Sigmoid colon (tissue), 7 donors: ENCODE measurements around the gene FMNL2. TPM values are rescaled to one million over a fixed set of nuclear protein-coding genes. Genes with fewer than 3 reads are reported as not detected.

ENCODE experiments used
- DNase-seq: peaks from one replicate; pipeline ENCODE4 v3.0.0-alpha.2; 2019
- H3K27ac ChIP-seq, 4 donors: fragments of 200-600 bp; sonication (generic); one replicate each; pipeline ENCODE4 v1.5.1; 2016 to 2019; ENCODE audit warnings: mild to moderate bottlenecking in 1 of 4
- H3K27me3 ChIP-seq, 3 donors: fragments of 200-600 bp; sonication (generic); one replicate each; pipeline ENCODE4 v1.5.1; 2019; ENCODE audit warnings: mild to moderate bottlenecking in 1 of 3
- H3K36me3 ChIP-seq, 4 donors: fragments of 200-600 bp; sonication (generic); one replicate each; pipeline ENCODE4 v1.5.1; 2016 to 2019
- H3K4me1 ChIP-seq, 4 donors: fragments of 200-600 bp; sonication (generic); one replicate each; pipeline ENCODE4 v1.5.1; 2017 to 2019
- H3K4me3 ChIP-seq, 4 donors: fragments of 200-600 bp; sonication (generic); one replicate each; pipeline ENCODE4 v1.5.1; 2017 to 2019; ENCODE audit warnings: mild to moderate bottlenecking in 2 of 4, moderate library complexity in 1 of 4
- H3K9me3 ChIP-seq, 4 donors: fragments of 200-600 bp in 3 of 4; sonication (generic) in 3 of 4; one replicate each; pipeline versions ENCODE4 v1.5.1 to v1.6.1; 2013 to 2019
- CTCF ChIP-seq, 4 experiments: fragments of 450-650 bp in 3 of 4; fragments of 200-600 bp in 1 of 4; IDR thresholded peaks; one replicate each; pipeline ENCODE4 v1.5.1; 2016 to 2019; ENCODE audit warnings: antibody characterized with exemption in 4 of 4, mild to moderate bottlenecking in 3 of 4, moderate library complexity in 2 of 4
- EP300 ChIP-seq, 4 donors: sonication (generic); formaldehyde crosslinking; IDR thresholded peaks; one replicate each; pipeline ENCODE4 v1.6.1; 2017; ENCODE audit warnings: antibody characterized with exemption in 4 of 4
- POLR2A ChIP-seq, 2 donors: fragments of 450-650 bp; IDR thresholded peaks; one replicate each; pipeline ENCODE4 v1.6.1; 2016; ENCODE audit warnings: antibody characterized with exemption in 2 of 2, mild to moderate bottlenecking in 2 of 2, moderate library complexity in 2 of 2
- POLR2AphosphoS5 ChIP-seq, 4 donors: sonication (generic); formaldehyde crosslinking; IDR thresholded peaks; one replicate each; pipeline ENCODE4 v1.6.1; 2017; ENCODE audit warnings: antibody characterized with exemption in 4 of 4
- WGBS, 2 donors: extraction: QIAGEN DNeasy Blood & Tissue Kit; methylation state at CpG; one replicate each; pipeline ENCODE4 v1.1.7; 2013; 5-methylcytosine and 5-hydroxymethylcytosine counted together
- intact Hi-C: fragments of 100-400 bp; cut with DNase I; formaldehyde crosslinking; loops from one replicate; pipeline ENCODE4 v1.15.1; 2023
- polyA plus RNA-seq, 3 donors: library from polyadenylated mRNA; stranded (reverse); fragments of 200-250 nt; gene quantifications; one replicate each; pipeline ENCODE4 v1.2.3, GENCODE V29; 2013
- total RNA-seq, 4 donors: library from RNA; depleted of rRNA; stranded (reverse); fragments of >200 nt; gene quantifications; one replicate each; pipeline ENCODE4 v1.1.0, GENCODE V29; 2016
- donor health status: healthy with polysubstance abuse.
- donor health status: Bipolar disorder and iron deficiency.
- donor health status: healthy.

Gene FMNL2
- total and polyA plus RNA-seq, 7 donors = 9.4 to 30.5 (median 17.8) TPM

- Histone ChIP-seq H3K36me3 (no peaks in the 10 kb centered on the region), H3K27ac (no peak overlapping the region), H3K9me3 (no peaks in the 10 kb centered on the region), H3K4me3 (no peak overlapping the region), H3K27me3 (no peaks in the 10 kb centered on the region), H3K4me1 (no peaks in the 10 kb centered on the region)
- no peak for DNase-seq
- intact Hi-C loops = no loop called here
- WGBS, 2 donors = 95 to 97% methylated on average over 3 of the region's 3 CpGs
- TF ChIP-seq POLR2AphosphoS5 (IDR thresholded peaks at IDR 0.05) (no peak), CTCF (IDR thresholded peaks at IDR 0.05) (no peak), POLR2A (IDR thresholded peaks at IDR 0.05) (no peak), EP300 (IDR thresholded peaks at IDR 0.05) (no peak)
These were observed 8.3 kb upstream of the FMNL2 start for GRCh38 chr2:152326710-152327109.

GRCh38 chr2:152328013-152328412 lies 7.0 kb upstream of the FMNL2 start:
- WGBS, 2 donors = 92 to 93% methylated on average over 2 of the region's 2 CpGs
- no peak for TF ChIP-seq POLR2A (IDR thresholded peaks at IDR 0.05)
- no peak for TF ChIP-seq EP300 (IDR thresholded peaks at IDR 0.05)
- TF ChIP-seq POLR2AphosphoS5 (IDR thresholded peaks at IDR 0.05) = no peak
- TF ChIP-seq CTCF (IDR thresholded peaks at IDR 0.05) = no peak
- intact Hi-C loops = no loop called here

GRCh38 chr2:152330235-152330866 lies 4.6 kb upstream of the FMNL2 start:
- intact Hi-C loops = loop anchor here (10.0 kb wide), 1 partner anchor 134 kb away; no protein-coding TSS in a partner anchor
- no peak overlapping the region for H3K27ac ChIP-seq
- no peaks in the 10 kb centered on the region for H3K9me3 ChIP-seq
- H3K4me1 ChIP-seq = peaks cover 0 to 8% (median 7%) of the 10 kb centered on the region in 4 donors
- DNase-seq = no peak
- H3K4me3 ChIP-seq = no peak overlapping the region
- no peaks in the 10 kb centered on the region for H3K27me3 ChIP-seq
- no peak for TF ChIP-seq POLR2AphosphoS5 (IDR thresholded peaks at IDR 0.05)
- TF ChIP-seq POLR2A (IDR thresholded peaks at IDR 0.05) = no peak
- TF ChIP-seq EP300 (IDR thresholded peaks at IDR 0.05) = no peak
- TF ChIP-seq CTCF (IDR thresholded peaks at IDR 0.05) = no peak
- WGBS, 2 donors = 85 to 91% methylated on average over 4 of the region's 4 CpGs
- H3K36me3 ChIP-seq = no peaks in the 10 kb centered on the region

More at GRCh38 chr2:152328013-152328412, 7.0 kb upstream of the FMNL2 start:
- Histone ChIP-seq H3K27me3 (no peaks in the 10 kb centered on the region), H3K4me1 (no peaks in the 10 kb centered on the region), H3K4me3 (no peak overlapping the region), H3K9me3 (no peaks in the 10 kb centered on the region), H3K36me3 (no peaks in the 10 kb centered on the region), H3K27ac (no peak overlapping the region)
- no peak for DNase-seq

GRCh38 chr2:152334701-152335015 lies 316 bp upstream of the FMNL2 start:
- WGBS, 2 donors = 2 to 5% methylated on average over 11 of the region's 11 CpGs
- no peak for DNase-seq
- H3K27me3 ChIP-seq = no peaks in the 10 kb centered on the region
- H3K27ac ChIP-seq = peak overlapping the region; percentile 83 to 88 (median 86)
- peaks cover 0 to 33% (median 24%) of the 10 kb centered on the region in 4 donors for H3K4me1 ChIP-seq
- H3K9me3 ChIP-seq = no peaks in the 10 kb centered on the region
- TF ChIP-seq EP300 (IDR thresholded peaks at IDR 0.05) (no peak), POLR2A (IDR thresholded peaks at IDR 0.05) (no peak), POLR2AphosphoS5 (IDR thresholded peaks at IDR 0.05) (no peak), CTCF (IDR thresholded peaks at IDR 0.05) (no peak)
- peak overlapping the region; percentile 74 to 98 (median 90) for H3K4me3 ChIP-seq
- intact Hi-C loops = loop anchor here (1.0 to 10.0 kb wide), 7 partner anchors 112 to 383 kb away; partner anchors contain the start of gene PRPF40A
- H3K36me3 ChIP-seq = no peaks in the 10 kb centered on the region
